ENCODE data around the gene NPHS2.
"Not testable (repeated sequence)": the region's sequence is repeated elsewhere in the genome, so short reads cannot be mapped to it uniquely, and the experiment has no call there.

NPHS2 gene

GRCh38 chr1:179545321-179545720, 30.4 kb downstream of the NPHS2 start:
- DNase-seq = no peak

GRCh38 chr1:179541774-179542173, 34.0 kb downstream of the NPHS2 start:
- DNase-seq = no peak

GRCh38 chr1:179530352-179530751, 45.4 kb downstream of the NPHS2 start:
- DNase-seq = no peak

- no peak for DNase-seq
Observed at GRCh38 chr1:179529482-179530195, 46.1 kb downstream of the NPHS2 start.

DNA sequence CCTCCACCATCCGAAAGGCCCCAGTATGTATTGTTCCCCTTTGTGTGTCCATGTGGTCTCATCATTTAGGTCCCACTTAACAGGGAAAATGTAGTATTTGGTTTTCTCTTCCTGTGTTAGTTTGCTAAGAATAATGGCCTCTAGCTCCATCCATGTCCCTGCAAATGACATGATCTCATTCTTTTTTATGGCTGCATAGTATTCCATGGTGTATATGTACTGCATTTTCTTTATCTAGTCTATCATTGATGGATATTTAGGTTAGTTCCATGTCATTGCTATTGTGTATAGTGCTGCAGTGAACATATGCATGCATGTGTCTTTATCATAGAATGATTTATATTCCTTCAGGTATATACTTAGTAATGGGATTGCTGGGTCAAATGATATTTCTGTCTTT, 57.2 kb downstream of the NPHS2 start:
- not testable (repeated sequence) for DNase-seq

DNA sequence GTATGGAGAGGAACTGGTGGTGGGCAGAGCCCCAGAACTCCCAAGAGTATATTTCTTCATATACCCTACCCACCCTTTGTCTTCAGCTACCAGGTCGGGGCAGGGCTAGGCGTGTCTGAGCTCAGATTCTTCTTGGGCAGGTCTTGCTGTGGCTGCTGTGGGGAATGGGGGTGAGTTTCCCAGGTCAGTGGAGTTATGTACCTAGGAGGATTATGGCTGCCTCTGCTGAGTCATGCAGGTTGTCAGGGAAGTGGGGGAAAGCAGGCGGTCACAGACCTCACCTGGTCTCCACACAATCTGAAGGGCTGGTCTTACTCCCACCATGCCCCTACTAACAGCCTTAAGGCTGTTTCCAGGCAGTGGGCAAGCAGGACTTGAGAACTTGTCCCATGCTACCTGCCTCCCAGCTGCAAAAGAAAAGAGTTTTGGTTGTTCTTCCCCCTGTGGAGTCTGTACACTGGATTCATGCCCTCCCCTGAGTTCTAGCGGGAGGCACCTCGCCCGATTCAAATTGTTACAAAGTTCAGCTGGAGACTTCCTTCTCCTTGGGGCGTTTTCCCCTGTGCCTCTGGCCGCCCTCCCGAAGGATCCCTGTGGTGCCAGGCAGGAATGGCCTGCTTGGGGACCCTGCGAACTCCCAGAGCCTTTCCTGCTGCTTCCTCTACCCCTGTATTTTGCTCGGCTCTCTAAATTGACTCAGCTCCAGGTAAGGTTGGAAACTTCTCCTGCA, 58.6 kb downstream of the NPHS2 start:
- DNase-seq = no peak

GRCh38 chr1:179510038-179510437, 65.7 kb downstream of the NPHS2 start:
- DNase-seq = no peak

DNA sequence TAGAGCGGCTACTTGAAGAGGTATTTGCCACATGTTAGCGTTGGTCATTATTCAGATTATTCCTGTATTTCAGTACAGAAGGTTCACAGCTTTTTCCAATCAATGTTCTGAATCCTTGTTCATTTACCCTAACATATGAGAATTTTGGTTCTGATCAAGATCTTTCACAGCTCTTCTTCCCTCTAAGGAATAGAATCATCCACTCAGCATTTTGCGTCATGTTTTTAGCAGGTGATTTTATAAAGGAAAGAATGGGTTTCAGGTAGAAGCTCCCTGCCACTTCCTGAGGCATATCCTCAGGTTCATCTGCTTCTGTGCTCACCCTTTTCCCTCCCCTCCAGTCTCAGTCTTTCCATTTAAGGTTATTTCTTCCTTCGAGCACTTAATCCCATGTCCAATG, 66.4 kb downstream of the NPHS2 start:
- no peak for DNase-seq

DNA sequence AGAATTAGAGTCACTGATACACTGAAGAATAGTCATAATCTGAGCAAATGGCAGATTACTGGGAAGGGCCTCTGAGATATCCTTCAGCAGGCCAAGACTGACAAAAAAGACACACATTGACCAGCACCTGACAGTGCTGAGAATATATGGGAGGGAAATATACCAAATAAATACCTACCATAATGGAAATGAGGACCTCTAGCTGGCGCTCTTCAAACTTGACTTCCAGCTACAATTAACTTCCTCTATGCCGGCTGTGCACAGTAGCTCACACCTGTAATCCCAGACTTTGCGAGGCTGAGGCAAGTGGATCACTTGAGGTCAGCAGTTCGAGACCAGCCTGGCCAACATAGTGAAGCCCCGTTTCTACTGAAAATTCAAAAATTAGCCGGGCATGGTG, 69.5 kb downstream of the NPHS2 start:
- DNase-seq = no peak

Data from NCI-H2081 (cell line).